Measurements from ENCODE around the gene NEU2. TPM values are rescaled to one million over a fixed set of nuclear protein-coding genes. Genes with fewer than 3 reads are reported as not detected.

The NEU2 gene
- polyA plus RNA-seq, 4 donors: not detected

DNA sequence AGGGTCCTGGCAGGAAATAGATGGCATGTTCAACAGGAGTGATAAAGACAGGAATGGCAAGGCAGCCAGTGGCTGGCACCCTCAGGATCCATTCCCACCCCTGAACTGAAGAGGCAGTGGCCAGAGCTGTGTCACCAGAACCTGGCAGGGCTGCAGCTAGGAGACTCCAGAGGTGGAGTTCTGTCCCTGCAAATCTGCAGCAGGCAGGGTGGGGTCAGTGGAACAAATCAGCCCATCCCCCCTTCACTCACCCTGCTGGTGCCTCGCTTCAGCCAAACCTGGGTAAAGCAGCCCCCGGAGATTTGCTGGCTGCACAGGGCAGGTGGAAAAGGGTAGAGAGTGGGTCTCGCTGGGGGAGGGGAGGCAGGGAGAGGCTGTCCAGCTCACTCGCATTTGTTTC lies 40.4 kb downstream of the NEU2 start:
- DNase-seq (ENCODE audit: low read depth in 4 of 4, low spot score in 3 of 4): no peak

DNA sequence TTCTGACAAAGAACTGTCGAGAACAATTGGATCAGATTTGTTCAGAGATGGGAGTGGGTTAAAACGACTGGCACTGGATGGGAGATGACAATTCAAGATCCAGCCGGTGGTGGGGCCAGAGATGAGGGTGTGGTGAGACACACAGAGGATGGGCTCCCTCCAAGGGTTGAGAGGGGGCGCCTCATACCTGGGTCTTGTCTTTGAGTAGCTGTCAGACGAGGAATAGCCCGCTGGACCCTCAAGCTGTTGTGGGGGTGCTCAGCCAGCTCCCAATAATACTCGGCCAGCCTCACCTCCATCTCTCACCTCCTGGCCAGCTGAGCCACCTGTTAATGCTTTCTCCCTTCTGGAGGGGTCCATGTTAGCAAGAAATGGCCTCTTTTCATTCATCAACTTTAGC lies 41.6 kb downstream of the NEU2 start:
- no peak for DNase-seq (ENCODE audit: low read depth in 4 of 4, low spot score in 3 of 4)

DNA sequence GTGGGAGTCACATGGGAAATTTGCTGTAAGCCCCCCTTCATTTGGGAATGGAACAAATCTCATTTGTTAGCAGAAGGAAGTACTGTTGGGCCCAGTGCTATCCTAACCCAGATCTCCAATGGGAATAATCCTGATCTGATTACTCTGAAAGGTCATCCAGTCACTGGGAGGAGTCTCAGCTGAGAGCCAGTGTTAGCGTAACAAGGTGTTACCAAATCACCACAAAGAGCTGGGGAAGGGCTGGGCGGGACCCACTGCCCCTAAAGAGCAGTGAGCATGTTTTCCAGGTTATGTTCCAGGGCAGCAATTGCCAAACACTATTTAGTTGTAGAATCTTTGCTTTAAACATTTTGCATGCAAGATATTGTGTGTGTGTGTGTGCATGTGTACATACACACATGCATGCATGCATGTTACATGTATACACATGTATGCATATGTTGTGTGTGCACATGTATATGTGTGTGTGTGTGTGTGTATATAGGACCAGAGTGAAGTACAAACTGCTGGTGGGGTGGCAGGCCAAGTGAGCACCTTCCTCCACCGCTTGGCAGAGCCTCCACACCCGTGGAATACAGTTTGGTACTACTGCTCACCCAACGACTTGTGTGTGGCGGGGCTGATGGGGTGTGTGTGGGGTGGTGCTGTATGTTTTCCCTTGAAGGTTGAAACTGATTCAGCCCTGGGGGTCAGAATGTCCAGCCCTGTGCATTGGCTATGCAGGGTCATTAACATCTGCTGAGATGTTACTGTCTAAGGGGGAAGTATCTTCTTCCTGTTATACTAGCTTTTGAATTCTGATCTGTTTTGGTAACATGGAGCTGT lies 42.9 kb downstream of the NEU2 start:
- DNase-seq (ENCODE audit: low read depth in 4 of 4, low spot score in 3 of 4): no peak

DNA sequence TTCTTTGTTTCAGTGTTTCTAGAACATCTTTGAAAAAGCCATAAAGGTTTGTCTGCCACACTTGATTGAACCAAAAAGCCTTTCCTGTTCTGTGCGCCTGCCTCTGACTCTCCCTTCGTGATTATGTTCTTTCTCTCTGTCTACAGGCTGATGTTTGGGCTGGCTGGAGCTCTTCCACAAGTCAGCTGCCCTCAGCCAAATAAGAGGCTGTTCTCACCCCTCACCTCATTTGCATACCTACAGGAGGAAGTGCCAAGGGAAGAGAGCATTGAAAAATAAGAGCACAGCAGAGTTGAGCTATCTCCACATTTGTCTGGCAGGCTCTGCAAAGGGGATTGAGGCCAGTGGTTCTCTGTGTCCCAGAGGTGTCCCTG lies 43.5 kb downstream of the NEU2 start:
- DNase-seq (ENCODE audit: low read depth in 4 of 4, low spot score in 3 of 4): no peak

DNA sequence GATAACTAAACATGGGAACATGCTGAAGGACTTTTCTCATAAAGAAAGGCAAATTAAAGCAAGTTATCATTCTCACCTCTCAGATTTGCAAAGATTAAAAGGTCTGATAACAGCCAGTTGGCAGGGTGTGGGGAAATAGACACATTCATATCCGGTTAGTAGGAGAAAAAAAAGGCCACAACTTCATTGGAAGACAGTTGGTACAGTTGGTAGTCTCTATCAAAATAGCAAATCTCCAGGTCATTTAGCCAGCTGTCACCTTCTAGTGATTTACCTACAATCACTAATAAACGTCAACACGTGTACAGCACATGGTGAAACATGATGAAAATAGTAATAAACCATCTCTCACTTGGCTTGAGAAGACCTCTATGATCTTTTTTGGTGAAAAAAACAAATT lies 44.3 kb downstream of the NEU2 start:
- no peak for DNase-seq (ENCODE audit: low read depth in 4 of 4, low spot score in 3 of 4)

DNA sequence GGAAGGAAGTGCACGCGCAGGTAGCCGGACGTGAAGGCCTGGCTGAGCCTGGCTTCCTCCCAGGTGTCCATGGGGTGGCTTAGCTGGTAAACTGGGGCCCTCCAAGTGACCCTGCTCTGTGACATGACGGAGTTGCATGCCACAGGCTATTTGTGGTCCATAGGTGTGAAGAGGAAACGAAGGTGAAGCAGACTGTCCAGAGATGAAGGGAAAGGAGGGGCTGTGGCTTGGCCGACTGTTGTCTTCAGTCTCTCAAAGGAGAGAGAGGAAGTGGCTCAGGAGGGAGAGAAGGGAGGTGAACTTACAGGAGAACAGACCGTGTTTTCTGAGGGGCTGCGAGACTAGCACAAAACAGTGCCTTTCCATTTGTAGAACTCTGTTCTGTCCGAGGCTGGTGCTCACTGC lies 47.0 kb downstream of the NEU2 start:
- no peak for DNase-seq (ENCODE audit: low read depth in 4 of 4, low spot score in 3 of 4)

DNA sequence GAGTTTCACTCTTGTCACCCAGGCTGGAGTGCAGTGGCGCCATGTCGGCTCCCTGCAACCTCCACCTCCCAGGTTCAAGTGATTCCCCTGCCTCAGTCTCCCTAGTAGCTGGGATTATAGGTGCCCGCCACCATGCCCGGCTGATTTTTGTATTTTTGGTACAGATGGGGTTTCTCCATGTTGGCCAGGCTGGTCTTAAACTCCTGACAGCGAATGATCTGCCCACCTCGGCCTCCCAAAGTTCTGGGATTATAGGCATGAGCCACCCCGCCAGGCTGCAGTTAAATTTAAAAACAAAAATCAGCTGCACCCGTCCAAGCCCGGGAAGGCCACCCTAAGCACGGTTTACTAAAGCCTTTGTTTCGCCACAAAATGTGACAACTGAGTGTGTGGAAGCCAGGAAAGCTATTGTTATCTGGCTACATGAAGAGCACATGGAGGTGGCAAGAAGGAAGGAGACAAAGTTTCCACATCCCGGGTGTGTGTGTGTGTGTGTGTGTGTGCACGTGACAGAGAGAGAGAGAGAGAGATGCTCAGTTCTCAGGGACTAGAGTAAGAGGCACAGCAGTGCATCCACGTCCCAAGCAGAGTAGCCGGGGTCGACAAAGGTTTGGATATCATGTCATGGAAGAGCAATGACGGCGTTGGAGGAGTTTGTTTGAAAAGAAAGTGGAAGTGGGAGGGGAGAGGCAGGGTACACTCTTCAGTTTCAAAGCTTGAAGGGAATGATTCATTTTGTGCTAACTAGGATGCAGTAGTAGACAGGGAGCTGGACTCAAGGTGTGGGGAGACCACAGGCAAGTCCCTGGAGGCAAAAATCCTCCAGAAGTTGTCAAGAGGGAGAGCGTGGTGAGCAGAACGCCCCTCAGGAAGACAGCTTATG lies 47.7 kb downstream of the NEU2 start:
- DNase-seq (ENCODE audit: low read depth in 4 of 4, low spot score in 3 of 4): no peak

DNA sequence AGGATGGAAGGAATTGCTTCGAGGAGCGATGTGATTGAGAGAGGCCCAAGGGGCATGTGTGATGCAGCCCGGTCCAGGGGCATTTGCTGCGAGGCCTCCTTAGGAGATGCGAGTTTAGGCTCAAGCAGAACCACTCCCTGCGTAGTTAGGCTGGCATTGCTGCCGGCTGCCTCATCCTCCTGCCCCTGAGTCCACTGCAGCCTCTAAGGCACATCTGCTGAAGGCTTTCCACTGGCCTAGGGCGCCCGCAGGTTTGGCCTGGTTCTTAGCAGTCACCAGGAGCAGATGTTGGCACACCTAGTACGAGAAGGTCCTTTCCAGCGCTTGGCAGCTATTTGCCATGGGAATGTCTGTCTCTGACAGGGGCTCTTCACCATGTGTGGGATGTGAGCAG lies 48.4 kb downstream of the NEU2 start:
- no peak for DNase-seq (ENCODE audit: low read depth in 4 of 4, low spot score in 3 of 4)

DNA sequence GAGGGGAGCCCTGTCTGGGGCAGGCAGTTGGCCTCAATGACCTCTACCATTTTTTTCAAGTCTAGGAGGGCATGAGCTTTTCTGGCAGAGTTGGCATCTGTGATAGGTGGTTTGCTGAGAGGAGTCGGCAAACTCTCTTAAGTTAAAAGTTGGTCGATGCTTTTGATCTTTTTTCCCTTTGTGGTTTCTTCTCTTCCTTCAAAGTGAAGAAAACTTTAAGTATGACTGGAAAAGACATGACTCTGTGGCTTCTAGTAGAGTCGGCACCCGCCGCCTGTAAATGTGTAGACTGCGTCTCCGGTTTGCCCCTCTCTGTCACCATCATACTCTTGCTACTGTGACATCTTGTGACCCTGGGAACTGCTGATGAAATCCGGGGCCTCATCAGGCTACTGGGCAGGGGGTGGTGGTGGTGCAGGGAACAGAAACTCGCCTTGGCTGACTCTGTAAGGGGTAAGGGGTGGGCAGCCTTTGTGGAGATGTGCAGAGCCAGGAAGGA lies 48.8 kb downstream of the NEU2 start:
- no peak for DNase-seq (ENCODE audit: low read depth in 4 of 4, low spot score in 3 of 4)

DNA sequence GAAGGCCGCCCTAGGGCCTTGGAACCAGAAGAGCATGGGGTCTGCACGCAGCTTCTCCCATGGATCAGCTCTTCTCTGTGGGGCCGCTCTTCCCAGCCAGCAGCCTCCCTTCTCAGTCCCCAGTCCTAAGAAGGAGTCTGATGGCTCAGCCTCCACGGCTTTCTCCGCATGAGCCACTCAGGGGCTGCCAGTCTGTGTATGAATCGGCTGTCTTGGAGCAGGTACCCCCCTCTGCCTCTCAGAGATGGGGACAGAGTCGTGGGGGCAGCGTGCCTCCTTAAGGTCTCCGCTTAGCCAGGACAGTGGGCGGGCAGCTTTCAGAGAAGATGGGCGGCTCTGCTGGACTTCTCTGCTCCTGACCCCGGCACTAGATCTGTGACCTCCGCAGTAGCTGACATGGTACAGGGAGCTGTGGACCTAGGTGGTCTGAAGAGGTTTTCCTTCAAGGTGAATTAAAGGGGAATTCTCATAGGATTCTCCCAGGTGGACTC lies 49.3 kb downstream of the NEU2 start:
- DNase-seq (ENCODE audit: low read depth in 4 of 4, low spot score in 3 of 4): no peak

DNA sequence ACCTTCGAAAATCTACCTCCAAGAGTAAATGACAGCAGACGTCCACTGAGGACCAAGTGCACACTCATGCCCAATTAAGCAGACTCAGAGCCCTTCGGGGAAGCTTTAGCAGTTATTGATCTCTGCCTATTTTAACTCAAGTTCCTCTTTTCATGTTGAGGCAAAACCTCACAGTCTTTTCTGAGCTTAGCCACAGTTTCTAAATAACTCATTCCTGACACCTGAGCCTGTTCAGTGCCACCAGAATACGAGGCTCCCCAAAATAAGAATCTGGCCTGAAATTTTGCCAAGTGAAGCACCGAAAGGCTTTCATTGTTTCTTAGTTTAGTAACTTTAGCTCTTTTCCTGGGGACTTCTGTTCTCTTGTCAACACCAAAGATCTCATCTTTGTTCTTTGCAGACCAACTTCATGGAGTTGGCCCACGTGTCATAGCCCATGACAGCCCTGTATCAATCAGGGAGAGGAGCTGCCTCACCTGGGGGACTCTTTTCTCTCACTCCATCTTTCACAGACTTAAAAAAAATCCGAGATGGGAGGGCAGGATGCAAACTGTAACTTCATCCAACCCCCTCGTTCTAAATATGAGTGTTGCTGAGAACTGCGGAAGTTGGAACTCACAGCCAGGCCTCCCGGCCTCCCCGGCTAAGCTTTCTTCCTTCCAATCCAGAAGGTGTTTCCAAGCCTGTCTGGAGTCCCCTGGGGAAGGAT lies 49.9 kb downstream of the NEU2 start:
- DNase-seq (ENCODE audit: low read depth in 4 of 4, low spot score in 3 of 4): no peak

DNA sequence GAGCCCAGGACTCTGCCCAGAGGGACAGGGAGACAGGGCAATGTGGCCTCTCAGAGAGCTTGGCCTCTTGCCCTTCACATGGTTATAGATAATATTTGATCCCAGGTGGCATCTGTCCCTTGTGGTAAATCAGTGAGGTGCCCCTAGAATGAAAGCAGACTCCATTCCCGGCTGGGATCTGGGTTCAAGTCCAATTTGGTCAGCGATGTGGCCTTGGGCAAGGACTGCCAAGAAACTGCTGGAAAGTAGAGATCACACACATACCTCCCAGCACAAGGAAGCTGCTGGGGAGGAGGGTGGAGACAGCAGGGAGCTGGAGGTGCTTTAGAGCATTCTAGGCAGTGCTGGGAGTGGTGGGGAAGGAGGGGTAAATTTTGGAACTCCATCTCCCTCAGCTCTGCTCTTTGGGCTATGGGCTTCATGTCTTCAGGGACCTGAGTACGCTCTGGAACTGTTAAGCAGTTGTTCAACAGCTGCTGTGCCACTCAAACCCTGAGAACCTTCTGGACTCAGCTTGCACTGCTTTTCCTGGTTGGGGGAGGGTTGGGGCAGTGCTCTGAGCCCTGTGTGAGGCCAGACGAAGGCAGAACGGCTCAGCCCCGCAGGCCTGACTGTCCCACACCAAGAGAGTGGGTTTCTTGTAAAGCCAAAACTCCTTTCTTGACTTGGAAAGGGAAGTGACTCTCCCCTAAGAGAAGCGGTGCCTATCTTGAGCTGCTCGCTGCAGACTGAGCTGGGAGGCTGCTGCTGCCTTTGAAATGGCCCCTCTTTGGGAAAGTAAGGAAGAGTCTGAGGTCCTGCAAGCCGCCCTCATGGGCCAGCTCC lies 50.7 kb downstream of the NEU2 start:
- no peak for DNase-seq (ENCODE audit: low read depth in 4 of 4, low spot score in 3 of 4)

DNA sequence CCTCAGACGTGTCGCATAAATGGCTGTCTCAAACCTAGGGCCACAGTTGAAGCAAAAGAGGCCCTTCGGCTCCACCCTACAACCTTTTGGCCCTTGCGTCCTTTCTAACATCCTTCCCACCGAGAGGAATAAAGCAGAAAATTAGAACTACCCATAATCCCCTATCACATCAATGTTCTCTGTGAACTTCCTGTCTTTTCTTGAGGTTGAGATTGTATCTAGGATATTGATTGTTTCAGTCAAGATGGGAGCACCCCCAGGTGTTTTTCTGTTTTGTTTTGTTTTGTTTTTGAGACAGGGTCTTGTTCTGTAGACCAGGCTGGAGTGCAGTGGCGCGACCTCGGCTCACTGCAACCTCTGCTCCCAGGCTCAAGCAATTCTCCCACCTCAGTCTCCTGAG lies 51.3 kb downstream of the NEU2 start:
- DNase-seq (ENCODE audit: low read depth in 4 of 4, low spot score in 3 of 4): no peak

DNA sequence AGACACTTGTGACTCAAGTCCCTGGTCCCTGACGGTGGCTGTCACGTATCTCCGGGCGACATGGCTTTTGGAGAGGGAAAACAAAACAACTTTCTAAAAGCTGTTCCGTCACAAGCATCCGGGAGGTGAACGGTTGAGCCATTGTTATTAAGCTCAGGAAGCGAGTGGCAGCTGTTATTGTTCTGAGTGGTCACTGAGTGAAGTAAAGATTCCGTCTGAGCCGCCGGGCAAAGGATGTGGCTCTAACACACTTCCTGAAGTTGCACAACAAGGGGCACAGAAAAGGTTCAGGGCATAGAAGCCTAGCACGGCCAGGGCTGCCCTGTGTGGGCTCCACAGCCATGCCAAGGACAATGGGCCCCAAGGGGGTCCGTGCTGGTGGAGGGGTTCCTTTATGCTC lies 52.0 kb downstream of the NEU2 start:
- no peak for DNase-seq (ENCODE audit: low read depth in 4 of 4, low spot score in 3 of 4)

Other genes starting within 250 kb of the NEU2 start
- 1 to 10 TPM; 1.2 to 2.4 (median 1.7) TPM for gene SNORC, start 162.4 kb upstream of the NEU2 start, polyA plus RNA-seq (ENCODE audit: insufficient read length in 4 of 4)
- 1 to 10 TPM; 2.3 to 7.2 (median 3.5) TPM for gene NGEF, start 19.4 kb upstream of the NEU2 start, polyA plus RNA-seq (ENCODE audit: insufficient read length in 4 of 4)
- gene INPP5D, start 27.7 kb downstream of the NEU2 start, polyA plus RNA-seq (ENCODE audit: insufficient read length in 4 of 4): 1 to 10 TPM; 6.0 to 7.8 (median 7.0) TPM
- 10 to 100 TPM; 17.0 to 25.5 (median 23.1) TPM for gene ATG16L1, start 219.0 kb downstream of the NEU2 start, polyA plus RNA-seq (ENCODE audit: insufficient read length in 4 of 4)

Data from left renal pelvis (tissue), 4 donors.